Measurements from ENCODE around the gene TPD52L3. TPM values are rescaled to one million over a fixed set of nuclear protein-coding genes. Genes with fewer than 3 reads are reported as not detected.

Gene TPD52L3
- total and polyA plus RNA-seq, 2 of the 13 experiments (the other 11 are each of a cell fraction or from before 2014, with no cell fraction given), result not detected

DNA sequence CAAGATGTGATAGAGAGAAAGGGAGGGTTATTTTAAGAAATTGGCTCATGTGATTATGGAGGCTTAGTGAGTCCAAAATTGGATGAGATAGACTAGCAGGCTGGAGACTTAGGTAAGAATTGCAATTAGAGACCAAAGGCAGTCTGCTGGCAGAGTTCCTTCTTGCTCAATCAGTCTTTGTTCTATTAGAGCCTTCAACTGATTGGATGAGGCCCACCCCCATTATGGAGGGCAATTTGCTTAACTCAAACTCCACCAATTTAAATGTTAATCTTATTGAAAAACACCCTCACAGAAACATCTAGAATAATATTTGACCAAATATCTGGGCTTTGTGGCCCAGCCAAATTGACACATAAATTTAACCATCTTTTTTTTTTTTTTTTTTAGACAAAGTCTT is 23.9 kb upstream of the TPD52L3 start (continued):
- TF ChIP-seq KLF16 (CRISPR knock-in tag; IDR thresholded peaks at IDR 0.05) (no peak), HNF4A (CRISPR knock-in tag; IDR thresholded peaks at IDR 0.05) (no peak)

DNA sequence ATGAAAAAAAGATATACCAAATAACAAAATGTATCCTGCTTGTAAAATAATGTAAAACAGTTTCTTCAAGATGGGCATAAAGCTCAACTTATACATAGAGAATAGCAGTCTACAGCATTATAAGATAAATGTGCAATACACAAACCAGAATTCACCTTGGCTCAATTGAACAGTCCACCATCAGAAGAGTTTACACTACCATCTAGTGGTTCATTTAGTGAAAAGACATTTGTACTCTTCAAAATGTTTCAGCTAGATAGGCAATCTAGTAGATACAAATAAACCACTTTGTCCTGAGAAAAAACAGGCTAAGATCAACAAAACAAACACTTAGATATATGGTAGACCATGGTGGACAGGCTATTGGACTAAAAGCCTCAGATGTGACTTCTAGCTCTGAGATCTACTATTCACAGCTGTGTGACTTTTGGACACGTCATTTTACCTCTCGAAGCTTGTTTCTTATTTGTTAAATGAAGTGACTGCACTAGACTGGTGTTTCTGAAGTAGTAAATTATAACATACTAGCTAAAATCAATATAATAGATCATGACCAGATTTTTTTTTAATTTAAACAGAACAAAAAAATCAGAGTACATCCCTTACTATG is 22.1 kb upstream of the TPD52L3 start:
- no peak overlapping the region for H2AFZ ChIP-seq (ENCODE audit: low read length)
- H3K27me3 ChIP-seq (ENCODE audit: control insufficient read depth in 1 of 2, insufficient read depth in 2 of 2, low read length in 2 of 2), result no peaks in the 10 kb centered on the region
- ChIA-PET POLR2A (interaction anchor here (0.6 kb wide), 1 partner anchor 67 kb away, joined by 3 read pairs; no protein-coding TSS in a partner anchor), CTCF (ENCODE audit: low intra/inter-chr PET ratio, low total read pairs) (interaction anchor here (0.8 to 3.9 kb wide), 4 partner anchors 110 to 436 kb away, joined by 3 to 41 read pairs (median 21); no protein-coding TSS in a partner anchor)
- no TSS peak for BruUV-seq (replicated peaks)
- no peaks in the 10 kb centered on the region for H3K9me3 ChIP-seq (ENCODE audit: low read length)
- intact Hi-C loops (cut with micrococcal nuclease; ENCODE audit: unreplicated experiment), result loop anchor here (1.0 to 5.0 kb wide), 4 partner anchors 109 to 419 kb away; no protein-coding TSS in a partner anchor
- ATAC-seq, result peak; percentile 77
- in situ Hi-C loops (cut with HindIII; ENCODE audit: extremely low pct_ligation_motif_present, low pct_unique_long_range_greater_than_20kb), result loop anchor here (5.0 to 10.0 kb wide), 3 partner anchors 109 to 431 kb away; no protein-coding TSS in a partner anchor
- H3K79me2 ChIP-seq (ENCODE audit: insufficient read depth, low read length), result no peaks in the 10 kb centered on the region
- no peak overlapping the region for H3K4me2 ChIP-seq (ENCODE audit: low read depth, low read length)
- DNase-seq (ENCODE audit: low spot score), result peak; percentile 42
- H3K27ac ChIP-seq (ENCODE audit: extremely low read length, insufficient read depth, low read length), result no peak overlapping the region
- peak; percentile 66 for FAIRE-seq
- H3K4me1 ChIP-seq (ENCODE audit: insufficient read depth, low read length), result no peaks in the 10 kb centered on the region
- TF ChIP-seq ZNF282 (IDR thresholded peaks at IDR 0.05; ENCODE audit: partially characterized antibody) (no peak), RAD21 (CRISPR knock-in tag; IDR thresholded peaks at IDR 0.05) (peak; percentile 71), RAD51 (IDR thresholded peaks at IDR 0.05; ENCODE audit: borderline replicate concordance) (no peak), KLF16 (CRISPR knock-in tag; IDR thresholded peaks at IDR 0.05) (peak in 1 of 2 experiments; percentile 35; a peak in 1 of 4 replicates), STAG1 (CRISPR knock-in tag; IDR thresholded peaks at IDR 0.05) (peak; percentile 93), SMC3 (IDR thresholded peaks at IDR 0.05; ENCODE audit: low read length) (peak; percentile 89), ZFP1 (CRISPR knock-in tag; IDR thresholded peaks at IDR 0.05) (no peak)
- TF ChIP-seq, protein P1, sequence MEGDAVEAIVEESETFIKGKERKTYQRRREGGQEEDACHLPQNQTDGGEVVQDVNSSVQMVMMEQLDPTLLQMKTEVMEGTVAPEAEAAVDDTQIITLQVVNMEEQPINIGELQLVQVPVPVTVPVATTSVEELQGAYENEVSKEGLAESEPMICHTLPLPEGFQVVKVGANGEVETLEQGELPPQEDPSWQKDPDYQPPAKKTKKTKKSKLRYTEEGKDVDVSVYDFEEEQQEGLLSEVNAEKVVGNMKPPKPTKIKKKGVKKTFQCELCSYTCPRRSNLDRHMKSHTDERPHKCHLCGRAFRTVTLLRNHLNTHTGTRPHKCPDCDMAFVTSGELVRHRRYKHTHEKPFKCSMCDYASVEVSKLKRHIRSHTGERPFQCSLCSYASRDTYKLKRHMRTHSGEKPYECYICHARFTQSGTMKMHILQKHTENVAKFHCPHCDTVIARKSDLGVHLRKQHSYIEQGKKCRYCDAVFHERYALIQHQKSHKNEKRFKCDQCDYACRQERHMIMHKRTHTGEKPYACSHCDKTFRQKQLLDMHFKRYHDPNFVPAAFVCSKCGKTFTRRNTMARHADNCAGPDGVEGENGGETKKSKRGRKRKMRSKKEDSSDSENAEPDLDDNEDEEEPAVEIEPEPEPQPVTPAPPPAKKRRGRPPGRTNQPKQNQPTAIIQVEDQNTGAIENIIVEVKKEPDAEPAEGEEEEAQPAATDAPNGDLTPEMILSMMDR (CRISPR knock-in tag; IDR thresholded peaks at IDR 0.05), result peak; percentile 78
- 66% methylated on average over 2 of the region's 2 CpGs for WGBS (ENCODE audit: low lambda C conversion rate)
- H4K20me1 ChIP-seq (ENCODE audit: insufficient read depth, low read length), result no peaks in the 10 kb centered on the region
- no peak overlapping the region for H3K9ac ChIP-seq (ENCODE audit: insufficient read depth, low read depth, low read length)
- H3K4me3 ChIP-seq (replicated peaks in 1 of 3; ENCODE audit: insufficient read depth in 1 of 3, low read depth in 2 of 3, low read length in 3 of 3), result no peak overlapping the region
- no peaks in the 10 kb centered on the region for H3K36me3 ChIP-seq (replicated peaks in 1 of 2; ENCODE audit: control insufficient read depth in 1 of 2, insufficient read depth in 2 of 2, low read length in 2 of 2)

Measured in HepG2 (cell line).